CD4-positive, alpha-beta T cell (primary cell): ENCODE results near the gene NEK9. TPM values are rescaled to one million over a fixed set of nuclear protein-coding genes. Genes with fewer than 3 reads are reported as not detected.

Source experiments
- ATAC-seq: fragments of 200-7000 bp; cut with Tn5 transposase; one replicate; pipeline ENCODE4 v1.10.0; 2022; ENCODE audit warnings: mild to moderate bottlenecking; ENCODE audit not compliant: poor library complexity
- CTCF ChIA-PET: fragments of 350-600 bp; sonication (Branson Sonifier 250); formaldehyde crosslinking; loops from one replicate; lab custom pipeline; 2021; ENCODE audit warnings: antibody characterized with exemption, inconsistent platforms; lab: Charles Lee
- POLR2A ChIA-PET: fragments of 350-600 bp; sonication (Branson Sonifier 250); formaldehyde crosslinking; loops from one replicate; lab custom pipeline; 2021; ENCODE audit warnings: antibody characterized with exemption, inconsistent platforms; lab: Charles Lee
- DNase-seq, 14 experiments: peaks; one replicate each; pipeline ENCODE4 v3.0.0-alpha.2; 2013 to 2020; ENCODE audit warnings: mixed read lengths in 2 of 14
- H3K27ac ChIP-seq, 2 donors: one replicate each; pipeline versions ENCODE4 v1.5.1 to v1.7.0; 2013; ENCODE audit warnings: low read length in 2 of 2, low read depth in 1 of 2, mild to moderate bottlenecking in 1 of 2
- H3K27me3 ChIP-seq, 2 experiments: 1 replicate in 1 of 2; 2 replicates in 1 of 2; pipeline versions ENCODE4 v1.6.1 to v1.7.0; 2013; ENCODE audit warnings: low read length in 2 of 2, control low read depth in 1 of 2, mild to moderate bottlenecking in 1 of 2, moderate library complexity in 1 of 2; ENCODE audit not compliant: insufficient read depth in 2 of 2, control insufficient read depth in 1 of 2
- H3K36me3 ChIP-seq: one replicate; pipeline ENCODE4 v1.6.1; 2013; ENCODE audit warnings: low read length, control low read depth; ENCODE audit not compliant: insufficient read depth
- H3K4me1 ChIP-seq: one replicate; pipeline ENCODE4 v1.6.1; 2013; ENCODE audit warnings: low read length, control low read depth; ENCODE audit not compliant: insufficient read depth
- H3K4me3 ChIP-seq: one replicate; pipeline ENCODE4 v1.5.1; 2013; ENCODE audit warnings: mild to moderate bottlenecking, low read length, moderate library complexity
- H3K9me3 ChIP-seq, 2 experiments: 1 replicate in 1 of 2; 2 replicates in 1 of 2; pipeline versions ENCODE4 v1.6.1 to v1.7.0; 2013; ENCODE audit warnings: low read length in 2 of 2, mild to moderate bottlenecking in 2 of 2, control low read depth in 1 of 2, moderate library complexity in 1 of 2; ENCODE audit not compliant: control insufficient read depth in 1 of 2, insufficient read depth in 1 of 2
- H3K27ac Mint-ChIP-seq: one replicate; pipeline ENCODE4 v1.8.0; 2020; ENCODE audit warnings: mixed read lengths
- H3K27me3 Mint-ChIP-seq: one replicate; pipeline ENCODE4 v1.8.0; 2021; ENCODE audit warnings: mixed read lengths
- H3K36me3 Mint-ChIP-seq: one replicate; pipeline ENCODE4 v1.8.0; 2021; ENCODE audit warnings: low read depth, mixed read lengths
- H3K4me1 Mint-ChIP-seq: one replicate; pipeline ENCODE4 v1.8.0; 2021; ENCODE audit warnings: low read depth, mixed read lengths
- H3K4me3 Mint-ChIP-seq: one replicate; pipeline ENCODE4 v1.8.0; 2020; ENCODE audit warnings: mild to moderate bottlenecking, mixed read lengths
- H3K9me3 Mint-ChIP-seq: one replicate; pipeline ENCODE4 v1.8.0; 2020; ENCODE audit warnings: mixed read lengths
- CTCF ChIP-seq: fragments of 200-600 bp; IDR thresholded peaks from one replicate; pipeline ENCODE4 v1.8.0; 2022; ENCODE audit warnings: antibody characterized with exemption, mild to moderate bottlenecking
- intact Hi-C, 2 experiments: fragments of 100-400 bp; cut with DNase I in 1 of 2; cut with micrococcal nuclease in 1 of 2; formaldehyde crosslinking; loops; one replicate each; pipeline versions ENCODE4 v1.15.1 to v1.9.0; 2023 to 2025; cut with DNase I, micrococcal nuclease
- total RNA-seq, 174 experiments: library from RNA in 2 of 174; stranded (reverse) in 2 of 174; gene quantifications; one replicate each; pipeline ENCODE4 v1.2.3 and lab custom pipeline; 2021 to 2026

The NEK9 gene
- total RNA-seq, 2 experiments from 2014 or later = 53.5 to 54.1 TPM

DNA sequence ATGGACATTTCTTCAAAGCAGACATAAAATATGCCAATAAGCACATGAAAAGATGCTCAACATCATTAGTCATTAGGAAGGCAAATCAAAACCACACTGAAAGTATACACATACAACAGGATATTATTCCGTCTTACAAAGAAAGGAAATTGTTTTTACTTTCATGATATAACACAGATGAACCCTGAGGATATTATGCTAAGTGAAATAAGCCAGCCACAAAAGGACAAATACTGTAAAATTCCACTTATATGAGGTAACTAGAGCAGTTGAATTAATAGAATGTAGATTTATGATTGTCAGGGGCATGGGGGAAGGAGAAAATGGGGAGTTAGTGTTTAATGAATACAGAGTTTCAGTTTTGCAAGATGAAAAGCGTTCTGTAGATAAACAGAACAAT, 67.2 kb downstream of the NEK9 start:
- Histone ChIP-seq H3K36me3 (no peaks in the 10 kb centered on the region), H3K27me3 (no peaks in the 10 kb centered on the region), H3K4me3 (no peak overlapping the region), H3K27ac (no peak overlapping the region), H3K4me1 (peaks cover 17% of the 10 kb centered on the region), H3K9me3 (no peaks in the 10 kb centered on the region)
- CTCF ChIA-PET = no interaction called here
- Mint-ChIP-seq H3K36me3 (peaks cover 33% of the 10 kb centered on the region), H3K27ac (peak overlapping the region; percentile 4), H3K4me1 (peaks cover 48% of the 10 kb centered on the region), H3K9me3 (no peaks in the 10 kb centered on the region), H3K4me3 (no peak overlapping the region), H3K27me3 (no peaks in the 10 kb centered on the region)
- no peak for TF ChIP-seq CTCF
- no peak for DNase-seq
- intact Hi-C loops = loop anchor here in 1 of 2 experiments (10.0 kb wide), 1 partner anchor 55 kb away; the partner anchor contains the start of gene EIF2B2
- POLR2A ChIA-PET = no interaction called here
- no peak for ATAC-seq

- DNase-seq (no peak), ATAC-seq (no peak)
- Histone ChIP-seq H3K36me3 (no peaks in the 10 kb centered on the region), H3K9me3 (no peaks in the 10 kb centered on the region), H3K27me3 (no peaks in the 10 kb centered on the region), H3K27ac (no peak overlapping the region), H3K4me3 (no peak overlapping the region), H3K4me1 (peaks cover 15% of the 10 kb centered on the region)
- no peak overlapping the region for H3K27ac Mint-ChIP-seq
- H3K9me3 Mint-ChIP-seq = no peaks in the 10 kb centered on the region
- no peaks in the 10 kb centered on the region for H3K27me3 Mint-ChIP-seq
- peaks cover 29% of the 10 kb centered on the region for H3K36me3 Mint-ChIP-seq
- no peak overlapping the region for H3K4me3 Mint-ChIP-seq
- intact Hi-C loops = no loop called here
- H3K4me1 Mint-ChIP-seq = peaks cover 29% of the 10 kb centered on the region
- ChIA-PET CTCF (interaction anchor here (0.6 kb wide), 1 partner anchor 22 kb away, joined by 4 read pairs; no protein-coding TSS in a partner anchor), POLR2A (no interaction called here)
- no peak for TF ChIP-seq CTCF
These were observed 72.4 kb downstream of the NEK9 start for GRCh38 chr14:75054421-75054820.

GRCh38 chr14:75053396-75054291, 73.2 kb downstream of the NEK9 start:
- Histone ChIP-seq H3K9me3 (no peaks in the 10 kb centered on the region), H3K4me1 (peaks cover 15% of the 10 kb centered on the region), H3K4me3 (no peak overlapping the region), H3K36me3 (no peaks in the 10 kb centered on the region), H3K27ac (no peak overlapping the region), H3K27me3 (no peaks in the 10 kb centered on the region)
- Mint-ChIP-seq H3K27me3 (no peaks in the 10 kb centered on the region), H3K4me3 (peak overlapping the region; percentile 51), H3K9me3 (no peaks in the 10 kb centered on the region), H3K27ac (peak overlapping the region; percentile 16), H3K36me3 (peaks cover 29% of the 10 kb centered on the region), H3K4me1 (peaks cover 36% of the 10 kb centered on the region)
- DNase-seq (no peak), ATAC-seq (no peak)
- ChIA-PET CTCF (no interaction called here), POLR2A (no interaction called here)
- intact Hi-C loops = loop anchor here in 1 of 2 experiments (2.0 kb wide), 1 partner anchor 13 kb away; no protein-coding TSS in a partner anchor
- no peak for TF ChIP-seq CTCF
